ENCODE data around the gene UBXN2A.

Gene UBXN2A

GRCh38 chr2:24019729-24020128, 79.5 kb downstream of the UBXN2A start:
- Histone ChIP-seq H3K4me3 (ENCODE audit: low read length in 2 of 2) (no peak overlapping the region), H3K9me3 (ENCODE audit: control insufficient read depth in 2 of 2, low read length in 2 of 2) (no peaks in the 10 kb centered on the region), H3K4me1 (ENCODE audit: control insufficient read depth in 2 of 2, insufficient read depth in 2 of 2, low read length in 2 of 2) (no peaks in the 10 kb centered on the region), H3K9ac (ENCODE audit: low read depth in 1 of 2, low read length in 2 of 2) (no peak overlapping the region), H3K36me3 (ENCODE audit: control insufficient read depth in 2 of 2, insufficient read depth in 2 of 2, low read length in 2 of 2) (peaks cover 3 to 6% of the 10 kb centered on the region in 2 donors), H3K27ac (ENCODE audit: low read depth in 2 of 2, low read length in 2 of 2) (no peak overlapping the region), H3K27me3 (ENCODE audit: control insufficient read depth in 2 of 2, insufficient read depth in 2 of 2, low read length in 2 of 2) (no peaks in the 10 kb centered on the region)

GRCh38 chr2:24020244-24020643, 80.0 kb downstream of the UBXN2A start:
- Histone ChIP-seq H3K9ac (ENCODE audit: low read depth in 1 of 2, low read length in 2 of 2) (no peak overlapping the region), H3K36me3 (ENCODE audit: control insufficient read depth in 2 of 2, insufficient read depth in 2 of 2, low read length in 2 of 2) (peaks cover 3 to 9% of the 10 kb centered on the region in 2 donors), H3K27ac (ENCODE audit: low read depth in 2 of 2, low read length in 2 of 2) (no peak overlapping the region), H3K4me1 (ENCODE audit: control insufficient read depth in 2 of 2, insufficient read depth in 2 of 2, low read length in 2 of 2) (no peaks in the 10 kb centered on the region), H3K4me3 (ENCODE audit: low read length in 2 of 2) (no peak overlapping the region), H3K27me3 (ENCODE audit: control insufficient read depth in 2 of 2, insufficient read depth in 2 of 2, low read length in 2 of 2) (no peaks in the 10 kb centered on the region), H3K9me3 (ENCODE audit: control insufficient read depth in 2 of 2, low read length in 2 of 2) (no peaks in the 10 kb centered on the region)

GRCh38 chr2:24021122-24021998, 81.1 kb downstream of the UBXN2A start:
- no peak overlapping the region for H3K4me3 ChIP-seq (ENCODE audit: low read length in 2 of 2)
- peaks cover 3 to 14% of the 10 kb centered on the region in 2 donors for H3K36me3 ChIP-seq (ENCODE audit: control insufficient read depth in 2 of 2, insufficient read depth in 2 of 2, low read length in 2 of 2)
- H3K27ac ChIP-seq (ENCODE audit: low read depth in 2 of 2, low read length in 2 of 2), result no peak overlapping the region
- no peaks in the 10 kb centered on the region for H3K27me3 ChIP-seq (ENCODE audit: control insufficient read depth in 2 of 2, insufficient read depth in 2 of 2, low read length in 2 of 2)
- no peak overlapping the region for H3K9ac ChIP-seq (ENCODE audit: low read depth in 1 of 2, low read length in 2 of 2)
- no peaks in the 10 kb centered on the region for H3K9me3 ChIP-seq (ENCODE audit: control insufficient read depth in 2 of 2, low read length in 2 of 2)
- H3K4me1 ChIP-seq (ENCODE audit: control insufficient read depth in 2 of 2, insufficient read depth in 2 of 2, low read length in 2 of 2), result no peaks in the 10 kb centered on the region

GRCh38 chr2:24022324-24022974, 82.2 kb downstream of the UBXN2A start:
- Histone ChIP-seq H3K27me3 (ENCODE audit: control insufficient read depth in 2 of 2, insufficient read depth in 2 of 2, low read length in 2 of 2) (no peaks in the 10 kb centered on the region), H3K9ac (ENCODE audit: low read depth in 1 of 2, low read length in 2 of 2) (no peak overlapping the region), H3K27ac (ENCODE audit: low read depth in 2 of 2, low read length in 2 of 2) (no peak overlapping the region), H3K36me3 (ENCODE audit: control insufficient read depth in 2 of 2, insufficient read depth in 2 of 2, low read length in 2 of 2) (peaks cover 3 to 17% of the 10 kb centered on the region in 2 donors), H3K4me3 (ENCODE audit: low read length in 2 of 2) (no peak overlapping the region), H3K4me1 (ENCODE audit: control insufficient read depth in 2 of 2, insufficient read depth in 2 of 2, low read length in 2 of 2) (no peaks in the 10 kb centered on the region), H3K9me3 (ENCODE audit: control insufficient read depth in 2 of 2, low read length in 2 of 2) (no peaks in the 10 kb centered on the region)

GRCh38 chr2:24022975-24023575, 82.8 kb downstream of the UBXN2A start:
- no peak overlapping the region for H3K4me3 ChIP-seq (ENCODE audit: low read length in 2 of 2)
- no peak overlapping the region for H3K27ac ChIP-seq (ENCODE audit: low read depth in 2 of 2, low read length in 2 of 2)
- peaks cover 3 to 17% of the 10 kb centered on the region in 2 donors for H3K36me3 ChIP-seq (ENCODE audit: control insufficient read depth in 2 of 2, insufficient read depth in 2 of 2, low read length in 2 of 2)
- H3K4me1 ChIP-seq (ENCODE audit: control insufficient read depth in 2 of 2, insufficient read depth in 2 of 2, low read length in 2 of 2), result no peaks in the 10 kb centered on the region
- no peaks in the 10 kb centered on the region for H3K27me3 ChIP-seq (ENCODE audit: control insufficient read depth in 2 of 2, insufficient read depth in 2 of 2, low read length in 2 of 2)
- H3K9ac ChIP-seq (ENCODE audit: low read depth in 1 of 2, low read length in 2 of 2), result no peak overlapping the region
- no peaks in the 10 kb centered on the region for H3K9me3 ChIP-seq (ENCODE audit: control insufficient read depth in 2 of 2, low read length in 2 of 2)

GRCh38 chr2:24024018-24024417, 83.8 kb downstream of the UBXN2A start:
- Histone ChIP-seq H3K9me3 (ENCODE audit: control insufficient read depth in 2 of 2, low read length in 2 of 2) (no peaks in the 10 kb centered on the region), H3K36me3 (ENCODE audit: control insufficient read depth in 2 of 2, insufficient read depth in 2 of 2, low read length in 2 of 2) (peaks cover 6 to 18% of the 10 kb centered on the region in 2 donors), H3K27me3 (ENCODE audit: control insufficient read depth in 2 of 2, insufficient read depth in 2 of 2, low read length in 2 of 2) (no peaks in the 10 kb centered on the region), H3K9ac (ENCODE audit: low read depth in 1 of 2, low read length in 2 of 2) (no peak overlapping the region), H3K4me3 (ENCODE audit: low read length in 2 of 2) (no peak overlapping the region), H3K4me1 (ENCODE audit: control insufficient read depth in 2 of 2, insufficient read depth in 2 of 2, low read length in 2 of 2) (no peaks in the 10 kb centered on the region), H3K27ac (ENCODE audit: low read depth in 2 of 2, low read length in 2 of 2) (no peak overlapping the region)

- Histone ChIP-seq H3K36me3 (ENCODE audit: control insufficient read depth in 2 of 2, insufficient read depth in 2 of 2, low read length in 2 of 2) (peaks cover 14 to 27% of the 10 kb centered on the region in 2 donors), H3K27ac (ENCODE audit: low read depth in 2 of 2, low read length in 2 of 2) (no peak overlapping the region), H3K27me3 (ENCODE audit: control insufficient read depth in 2 of 2, insufficient read depth in 2 of 2, low read length in 2 of 2) (no peaks in the 10 kb centered on the region), H3K4me3 (ENCODE audit: low read length in 2 of 2) (no peak overlapping the region), H3K4me1 (ENCODE audit: control insufficient read depth in 2 of 2, insufficient read depth in 2 of 2, low read length in 2 of 2) (no peaks in the 10 kb centered on the region), H3K9me3 (ENCODE audit: control insufficient read depth in 2 of 2, low read length in 2 of 2) (no peaks in the 10 kb centered on the region), H3K9ac (ENCODE audit: low read depth in 1 of 2, low read length in 2 of 2) (no peak overlapping the region)
These were observed 84.9 kb downstream of the UBXN2A start for GRCh38 chr2:24024996-24025663.

- H3K27ac ChIP-seq (ENCODE audit: low read depth in 2 of 2, low read length in 2 of 2), result no peak overlapping the region
- H3K27me3 ChIP-seq (ENCODE audit: control insufficient read depth in 2 of 2, insufficient read depth in 2 of 2, low read length in 2 of 2), result no peaks in the 10 kb centered on the region
- no peak overlapping the region for H3K4me3 ChIP-seq (ENCODE audit: low read length in 2 of 2)
- H3K9ac ChIP-seq (ENCODE audit: low read depth in 1 of 2, low read length in 2 of 2), result no peak overlapping the region
- H3K36me3 ChIP-seq (ENCODE audit: control insufficient read depth in 2 of 2, insufficient read depth in 2 of 2, low read length in 2 of 2), result peaks cover 18 to 36% of the 10 kb centered on the region in 2 donors
- no peaks in the 10 kb centered on the region for H3K9me3 ChIP-seq (ENCODE audit: control insufficient read depth in 2 of 2, low read length in 2 of 2)
- no peaks in the 10 kb centered on the region for H3K4me1 ChIP-seq (ENCODE audit: control insufficient read depth in 2 of 2, insufficient read depth in 2 of 2, low read length in 2 of 2)
These were observed 86.0 kb downstream of the UBXN2A start for GRCh38 chr2:24026233-24026632.

- H3K9me3 ChIP-seq (ENCODE audit: control insufficient read depth in 2 of 2, low read length in 2 of 2), result no peaks in the 10 kb centered on the region
- H3K4me3 ChIP-seq (ENCODE audit: low read length in 2 of 2), result no peak overlapping the region
- H3K27me3 ChIP-seq (ENCODE audit: control insufficient read depth in 2 of 2, insufficient read depth in 2 of 2, low read length in 2 of 2), result no peaks in the 10 kb centered on the region
- no peak overlapping the region for H3K9ac ChIP-seq (ENCODE audit: low read depth in 1 of 2, low read length in 2 of 2)
- peaks cover 14 to 21% of the 10 kb centered on the region in 2 donors for H3K36me3 ChIP-seq (ENCODE audit: control insufficient read depth in 2 of 2, insufficient read depth in 2 of 2, low read length in 2 of 2)
- no peak overlapping the region for H3K27ac ChIP-seq (ENCODE audit: low read depth in 2 of 2, low read length in 2 of 2)
- no peaks in the 10 kb centered on the region for H3K4me1 ChIP-seq (ENCODE audit: control insufficient read depth in 2 of 2, insufficient read depth in 2 of 2, low read length in 2 of 2)
These were observed 98.7 kb downstream of the UBXN2A start for GRCh38 chr2:24038786-24039499.

Measured in mucosa of rectum (tissue), 2 donors.